Measurements from ENCODE around the gene FOSB. TPM values are rescaled to one million over a fixed set of nuclear protein-coding genes. Genes with fewer than 3 reads are reported as not detected.

Gene FOSB
- total RNA-seq, 2 donors from 2014 or later, result 2.5 to 6.4 TPM

- peak overlapping the region; percentile 54 to 67 for H3K4me3 ChIP-seq
- TF ChIP-seq CTCF (IDR thresholded peaks at IDR 0.05), result peak in 2 of 4 experiments; percentile 28 to 32
- TF ChIP-seq POLR2AphosphoS5 (IDR thresholded peaks at IDR 0.05), result peak; percentile 98
- peak; percentile 93 for TF ChIP-seq POLR2A (IDR thresholded peaks at IDR 0.05)
- peak overlapping the region; percentile 98 to 99 for H3K27ac ChIP-seq
- no peaks in the 10 kb centered on the region for H3K27me3 ChIP-seq (replicated peaks; ENCODE audit: insufficient read depth)
- H3K9me3 ChIP-seq, result no peaks in the 10 kb centered on the region
- intact Hi-C loops (cut with DNase I), result no loop called here
- peaks cover 10% of the 10 kb centered on the region for H3K4me1 ChIP-seq (replicated peaks)
- no peaks in the 10 kb centered on the region for H3K36me3 ChIP-seq
- peak; percentile 93 for DNase-seq (ENCODE audit: low spot score)
- 0% methylated on average over 66 of the region's 66 CpGs for WGBS
Measured at GRCh38 chr19:45469132-45469944, 1.5 kb downstream of the FOSB start.

DNA sequence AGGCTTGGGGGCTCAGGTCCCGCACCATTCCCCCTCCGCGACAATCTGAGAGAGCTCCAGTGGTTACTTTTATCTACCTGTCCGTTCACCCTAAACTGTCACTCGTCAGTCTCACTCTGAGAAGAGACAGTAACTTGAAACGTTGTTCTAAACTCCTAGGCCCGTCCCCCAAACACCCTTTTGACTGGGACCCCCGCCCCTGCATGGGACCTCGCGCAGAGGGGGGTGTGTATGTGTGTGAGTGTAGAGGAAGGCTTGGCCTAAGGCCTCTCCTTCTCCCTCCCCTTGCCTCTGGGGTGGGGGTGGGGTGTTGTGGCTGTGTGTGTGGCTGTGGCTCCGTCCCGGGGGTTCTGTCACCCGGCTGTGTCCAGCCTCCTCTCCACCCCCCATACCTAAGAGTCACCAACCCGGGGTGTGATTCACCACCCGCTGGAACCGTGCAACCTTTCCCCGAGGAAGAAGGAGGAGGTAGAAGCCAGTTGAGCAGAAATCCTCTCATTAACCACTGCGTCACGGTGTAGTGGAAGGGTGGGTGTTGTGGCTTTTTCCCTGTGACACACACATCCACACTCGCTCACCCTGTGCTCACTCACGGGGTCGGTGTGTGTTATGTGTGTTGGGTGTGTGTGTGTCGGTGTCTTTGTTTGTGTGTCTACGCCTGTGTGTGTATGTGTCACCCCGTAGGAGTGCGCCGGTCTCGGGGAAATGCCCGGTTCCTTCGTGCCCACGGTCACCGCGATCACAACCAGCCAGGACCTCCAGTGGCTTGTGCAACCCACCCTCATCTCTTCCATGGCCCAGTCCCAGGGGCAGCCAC lies 2.4 kb downstream of the FOSB start:
- 46% methylated on average over 33 of the region's 33 CpGs for WGBS
- Histone ChIP-seq H3K36me3 (no peaks in the 10 kb centered on the region), H3K27me3 (replicated peaks; ENCODE audit: insufficient read depth) (no peaks in the 10 kb centered on the region), H3K4me1 (replicated peaks) (peaks cover 10% of the 10 kb centered on the region), H3K9me3 (no peaks in the 10 kb centered on the region), H3K27ac (peak overlapping the region; percentile 98 to 99), H3K4me3 (peak overlapping the region; percentile 54 to 67)
- intact Hi-C loops (cut with DNase I), result no loop called here
- DNase-seq (ENCODE audit: low spot score), result no peak
- TF ChIP-seq POLR2A (IDR thresholded peaks at IDR 0.05) (no peak), CTCF (IDR thresholded peaks at IDR 0.05) (no peak), POLR2AphosphoS5 (IDR thresholded peaks at IDR 0.05) (no peak)

DNA sequence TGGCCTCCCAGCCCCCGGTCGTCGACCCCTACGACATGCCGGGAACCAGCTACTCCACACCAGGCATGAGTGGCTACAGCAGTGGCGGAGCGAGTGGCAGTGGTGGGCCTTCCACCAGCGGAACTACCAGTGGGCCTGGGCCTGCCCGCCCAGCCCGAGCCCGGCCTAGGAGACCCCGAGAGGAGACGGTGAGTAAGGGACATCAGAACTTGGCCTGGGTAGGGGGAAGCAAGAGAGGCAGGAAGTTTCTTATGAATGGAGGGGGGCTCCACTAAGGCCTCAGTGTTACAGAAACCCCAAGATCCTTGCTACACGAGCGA lies 2.9 kb downstream of the FOSB start:
- DNase-seq (ENCODE audit: low spot score), result no peak
- no peak overlapping the region for H3K4me3 ChIP-seq
- no peaks in the 10 kb centered on the region for H3K27me3 ChIP-seq (replicated peaks; ENCODE audit: insufficient read depth)
- H3K27ac ChIP-seq, result no peak overlapping the region
- 94% methylated on average over 15 of the region's 15 CpGs for WGBS
- intact Hi-C loops (cut with DNase I), result no loop called here
- no peak for TF ChIP-seq POLR2AphosphoS5 (IDR thresholded peaks at IDR 0.05)
- no peak for TF ChIP-seq CTCF (IDR thresholded peaks at IDR 0.05)
- TF ChIP-seq POLR2A (IDR thresholded peaks at IDR 0.05), result no peak
- no peaks in the 10 kb centered on the region for H3K9me3 ChIP-seq
- peaks cover 10% of the 10 kb centered on the region for H3K4me1 ChIP-seq (replicated peaks)
- H3K36me3 ChIP-seq, result no peaks in the 10 kb centered on the region

DNA sequence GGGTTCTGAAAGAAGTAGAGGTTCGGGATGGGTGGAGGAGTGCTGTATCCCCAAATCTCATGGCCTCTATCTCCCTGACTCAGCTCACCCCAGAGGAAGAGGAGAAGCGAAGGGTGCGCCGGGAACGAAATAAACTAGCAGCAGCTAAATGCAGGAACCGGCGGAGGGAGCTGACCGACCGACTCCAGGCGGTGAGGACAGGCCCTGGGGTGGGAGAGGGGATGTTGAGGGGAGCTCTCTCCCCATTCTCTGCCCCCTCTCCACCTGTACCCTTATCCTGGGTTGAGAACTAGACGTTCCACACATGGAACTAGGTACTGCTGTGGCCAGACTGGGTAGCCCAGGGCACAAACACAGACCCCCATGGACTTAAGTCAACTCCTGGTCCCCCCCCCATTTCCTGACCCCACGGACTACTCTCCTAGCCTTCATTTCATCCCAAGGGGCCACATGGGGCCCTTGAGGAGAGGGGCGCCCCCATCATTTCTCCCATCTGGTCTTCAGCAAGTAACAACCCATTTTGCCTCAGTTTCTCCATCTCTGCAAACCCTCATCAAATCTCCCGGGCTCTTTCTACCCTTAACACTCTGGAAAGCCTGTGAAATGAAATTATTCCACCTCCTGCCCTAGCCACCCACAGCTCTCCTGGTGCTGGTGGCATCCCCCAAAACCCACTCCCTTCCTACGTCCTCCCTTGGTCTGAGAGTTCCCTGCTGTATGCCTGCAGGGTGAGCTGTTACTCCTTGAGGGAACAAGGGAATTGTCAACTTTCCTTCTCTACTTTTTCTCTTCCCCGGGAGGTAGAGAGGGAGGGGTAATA lies 3.5 kb downstream of the FOSB start:
- Histone ChIP-seq H3K4me1 (replicated peaks) (peaks cover 10% of the 10 kb centered on the region), H3K4me3 (no peak overlapping the region), H3K36me3 (no peaks in the 10 kb centered on the region), H3K27me3 (replicated peaks; ENCODE audit: insufficient read depth) (no peaks in the 10 kb centered on the region), H3K9me3 (no peaks in the 10 kb centered on the region), H3K27ac (no peak overlapping the region)
- intact Hi-C loops (cut with DNase I), result no loop called here
- TF ChIP-seq POLR2A (IDR thresholded peaks at IDR 0.05) (no peak), CTCF (IDR thresholded peaks at IDR 0.05) (no peak), POLR2AphosphoS5 (IDR thresholded peaks at IDR 0.05) (no peak)
- DNase-seq (ENCODE audit: low spot score), result no peak
- WGBS, result 87% methylated on average over 16 of the region's 16 CpGs

All from prostate gland (tissue), 2 donors.